A549 (cell line): ENCODE data around the gene XRCC4.

Experiments
- CTCF ChIP-seq: fragments of >200 bp; sonication (Bioruptor Twin); formaldehyde crosslinking; IDR thresholded peaks from 3 replicates; pipeline ENCODE4 v1.5.1; 2016
- ELK1 ChIP-seq: fragments of 150-350 bp; IDR thresholded peaks from 2 replicates; pipeline ENCODE4 v1.6.1; 2014; ENCODE audit warnings: low read depth, mild to moderate bottlenecking, low read length
- EP300 ChIP-seq, 2 experiments: fragments of >200 bp; sonication (Bioruptor Twin); formaldehyde crosslinking; IDR thresholded peaks; 2 replicates in 1 of 2; 3 replicates in 1 of 2; pipeline ENCODE4 v1.6.1; 2016 to 2017
- JUN ChIP-seq, 2 experiments: fragments of >200 bp; sonication (Bioruptor Twin); formaldehyde crosslinking; IDR thresholded peaks; 2 replicates in 1 of 2; 3 replicates in 1 of 2; pipeline ENCODE4 v1.6.1; 2016 to 2017
- POLR2A ChIP-seq: IDR thresholded peaks from 2 replicates; pipeline ENCODE4 v1.6.1; 2012; ENCODE audit warnings: mild to moderate bottlenecking, low read length

- TF ChIP-seq EP300 (IDR thresholded peaks at IDR 0.05), result no peak
- no peak for TF ChIP-seq POLR2A
- TF ChIP-seq CTCF, result no peak
- TF ChIP-seq JUN (IDR thresholded peaks at IDR 0.05), result no peak
- TF ChIP-seq ELK1, result no peak
Measured at GRCh38 chr5:83109380-83109779, 32.0 kb downstream of the XRCC4 start.
